K562 (cell line): ENCODE results near the gene ASF1B.

Experiments used
- CBX1 ChIP-seq: sonication (generic); IDR thresholded peaks from 2 replicates; pipeline ENCODE4 v1.6.1; 2016; ENCODE audit warnings: antibody characterized with exemption, low read depth, mild to moderate bottlenecking
- CBX3 ChIP-seq, 2 experiments: IDR thresholded peaks; 1 replicate in 1 of 2; 2 replicates in 1 of 2; pipeline ENCODE4 v1.6.1; 2012; ENCODE audit warnings: inconsistent platforms in 2 of 2, low read length in 2 of 2, borderline replicate concordance in 1 of 2, control low read depth in 1 of 2
- CEBPZ ChIP-seq: fragments of 150-350 bp; IDR thresholded peaks from 2 replicates; pipeline ENCODE4 v1.6.1; 2014; ENCODE audit warnings: low read depth, mild to moderate bottlenecking, low read length, borderline replicate concordance
- CHD1 ChIP-seq: fragments of 200-600 bp; sonication (generic); IDR thresholded peaks from one replicate; pipeline ENCODE4 v1.6.1; 2012; ENCODE audit warnings: mild to moderate bottlenecking, moderate library complexity, low read length, inconsistent platforms
- EZH2 ChIP-seq: IDR thresholded peaks from 2 replicates; pipeline ENCODE4 v1.6.1; 2012; ENCODE audit warnings: low read depth, mild to moderate bottlenecking, inconsistent platforms, low read length, borderline replicate concordance
- FOXA1 ChIP-seq: fragments of 450-650 bp; IDR thresholded peaks from 2 replicates; pipeline ENCODE4 v1.6.1; 2016; ENCODE audit warnings: mild to moderate bottlenecking, borderline replicate concordance
- HNRNPL ChIP-seq: fragments of 200-400 bp; formaldehyde crosslinking; IDR thresholded peaks from 2 replicates; pipeline ENCODE4 v1.6.1; 2017; ENCODE audit warnings: low read depth, mild to moderate bottlenecking, low read length
- KLF16 ChIP-seq: IDR thresholded peaks from 2 replicates; pipeline ENCODE4 v1.6.1; 2016; ENCODE audit warnings: antibody characterized with exemption
- TEAD2 ChIP-seq: fragments of 450-650 bp; IDR thresholded peaks from 2 replicates; pipeline ENCODE4 v1.6.1; 2016; ENCODE audit warnings: missing genetic modification characterization, control low read depth, missing compliant biosample characterization
- ZFX ChIP-seq: sonication (generic); formaldehyde crosslinking; IDR thresholded peaks from 2 replicates; pipeline ENCODE4 v1.8.0; 2022; ENCODE audit warnings: mild to moderate bottlenecking, missing genetic modification reagents, moderate library complexity
- TF ChIP-seq, protein P1 (sequence below), 3 experiments: IDR thresholded peaks in 2 of 3; conservative IDR thresholded peaks in 1 of 3; 2 replicates each; pipeline ENCODE4 v1.5.1; 2011 to 2012; ENCODE audit warnings: low read length in 3 of 3, mild to moderate bottlenecking in 3 of 3, control low read depth in 2 of 3, improper control_type of control experiment in 1 of 3, inconsistent platforms in 1 of 3, low read depth in 1 of 3, mixed read lengths in 1 of 3, moderate library complexity in 1 of 3; ENCODE audit not compliant: insufficient read depth in 2 of 3
- TF ChIP-seq, protein P2 (sequence below), 2 experiments: fragments of 450-650 bp in 1 of 2; IDR thresholded peaks; 2 replicates each; pipeline ENCODE4 v1.6.1; 2011 to 2017; ENCODE audit warnings: low read depth in 2 of 2, antibody characterized with exemption in 1 of 2, borderline replicate concordance in 1 of 2, low read length in 1 of 2, mild to moderate bottlenecking in 1 of 2, mixed read lengths in 1 of 2; ENCODE audit not compliant: control insufficient read depth in 1 of 2
- TF ChIP-seq, protein P3 (sequence below): sonication (generic); formaldehyde crosslinking; IDR thresholded peaks from 2 replicates; pipeline ENCODE4 v1.8.0; 2023; ENCODE audit warnings: mild to moderate bottlenecking, missing genetic modification reagents
- TF ChIP-seq, protein P4 (sequence below): fragments of 250-450 bp; sonication (Bioruptor Pico); IDR thresholded peaks from 2 replicates; pipeline ENCODE4 v1.5.0; 2020; ENCODE audit warnings: mild to moderate bottlenecking, borderline replicate concordance

GRCh38 chr19:14112809-14113385, 23.5 kb downstream of the ASF1B start:
- no peak for TF ChIP-seq EZH2
- TF ChIP-seq, protein P1, sequence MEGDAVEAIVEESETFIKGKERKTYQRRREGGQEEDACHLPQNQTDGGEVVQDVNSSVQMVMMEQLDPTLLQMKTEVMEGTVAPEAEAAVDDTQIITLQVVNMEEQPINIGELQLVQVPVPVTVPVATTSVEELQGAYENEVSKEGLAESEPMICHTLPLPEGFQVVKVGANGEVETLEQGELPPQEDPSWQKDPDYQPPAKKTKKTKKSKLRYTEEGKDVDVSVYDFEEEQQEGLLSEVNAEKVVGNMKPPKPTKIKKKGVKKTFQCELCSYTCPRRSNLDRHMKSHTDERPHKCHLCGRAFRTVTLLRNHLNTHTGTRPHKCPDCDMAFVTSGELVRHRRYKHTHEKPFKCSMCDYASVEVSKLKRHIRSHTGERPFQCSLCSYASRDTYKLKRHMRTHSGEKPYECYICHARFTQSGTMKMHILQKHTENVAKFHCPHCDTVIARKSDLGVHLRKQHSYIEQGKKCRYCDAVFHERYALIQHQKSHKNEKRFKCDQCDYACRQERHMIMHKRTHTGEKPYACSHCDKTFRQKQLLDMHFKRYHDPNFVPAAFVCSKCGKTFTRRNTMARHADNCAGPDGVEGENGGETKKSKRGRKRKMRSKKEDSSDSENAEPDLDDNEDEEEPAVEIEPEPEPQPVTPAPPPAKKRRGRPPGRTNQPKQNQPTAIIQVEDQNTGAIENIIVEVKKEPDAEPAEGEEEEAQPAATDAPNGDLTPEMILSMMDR (IDR thresholded peaks at IDR 0.05 in 2 of 3, conservative IDR thresholded peaks at IDR 0.05 in 1 of 3; ENCODE audit: insufficient read depth in 2 of 3, low read depth in 1 of 3, low read length in 3 of 3): no peak
- no peak for TF ChIP-seq FOXA1
- no peak for TF ChIP-seq KLF16
- TF ChIP-seq, protein P2, sequence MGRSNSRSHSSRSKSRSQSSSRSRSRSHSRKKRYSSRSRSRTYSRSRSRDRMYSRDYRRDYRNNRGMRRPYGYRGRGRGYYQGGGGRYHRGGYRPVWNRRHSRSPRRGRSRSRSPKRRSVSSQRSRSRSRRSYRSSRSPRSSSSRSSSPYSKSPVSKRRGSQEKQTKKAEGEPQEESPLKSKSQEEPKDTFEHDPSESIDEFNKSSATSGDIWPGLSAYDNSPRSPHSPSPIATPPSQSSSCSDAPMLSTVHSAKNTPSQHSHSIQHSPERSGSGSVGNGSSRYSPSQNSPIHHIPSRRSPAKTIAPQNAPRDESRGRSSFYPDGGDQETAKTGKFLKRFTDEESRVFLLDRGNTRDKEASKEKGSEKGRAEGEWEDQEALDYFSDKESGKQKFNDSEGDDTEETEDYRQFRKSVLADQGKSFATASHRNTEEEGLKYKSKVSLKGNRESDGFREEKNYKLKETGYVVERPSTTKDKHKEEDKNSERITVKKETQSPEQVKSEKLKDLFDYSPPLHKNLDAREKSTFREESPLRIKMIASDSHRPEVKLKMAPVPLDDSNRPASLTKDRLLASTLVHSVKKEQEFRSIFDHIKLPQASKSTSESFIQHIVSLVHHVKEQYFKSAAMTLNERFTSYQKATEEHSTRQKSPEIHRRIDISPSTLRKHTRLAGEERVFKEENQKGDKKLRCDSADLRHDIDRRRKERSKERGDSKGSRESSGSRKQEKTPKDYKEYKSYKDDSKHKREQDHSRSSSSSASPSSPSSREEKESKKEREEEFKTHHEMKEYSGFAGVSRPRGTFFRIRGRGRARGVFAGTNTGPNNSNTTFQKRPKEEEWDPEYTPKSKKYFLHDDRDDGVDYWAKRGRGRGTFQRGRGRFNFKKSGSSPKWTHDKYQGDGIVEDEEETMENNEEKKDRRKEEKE (IDR thresholded peaks at IDR 0.05; ENCODE audit: borderline replicate concordance in 1 of 2, control insufficient read depth in 1 of 2, low read depth in 2 of 2, low read length in 1 of 2): no peak
- TF ChIP-seq, protein P3, sequence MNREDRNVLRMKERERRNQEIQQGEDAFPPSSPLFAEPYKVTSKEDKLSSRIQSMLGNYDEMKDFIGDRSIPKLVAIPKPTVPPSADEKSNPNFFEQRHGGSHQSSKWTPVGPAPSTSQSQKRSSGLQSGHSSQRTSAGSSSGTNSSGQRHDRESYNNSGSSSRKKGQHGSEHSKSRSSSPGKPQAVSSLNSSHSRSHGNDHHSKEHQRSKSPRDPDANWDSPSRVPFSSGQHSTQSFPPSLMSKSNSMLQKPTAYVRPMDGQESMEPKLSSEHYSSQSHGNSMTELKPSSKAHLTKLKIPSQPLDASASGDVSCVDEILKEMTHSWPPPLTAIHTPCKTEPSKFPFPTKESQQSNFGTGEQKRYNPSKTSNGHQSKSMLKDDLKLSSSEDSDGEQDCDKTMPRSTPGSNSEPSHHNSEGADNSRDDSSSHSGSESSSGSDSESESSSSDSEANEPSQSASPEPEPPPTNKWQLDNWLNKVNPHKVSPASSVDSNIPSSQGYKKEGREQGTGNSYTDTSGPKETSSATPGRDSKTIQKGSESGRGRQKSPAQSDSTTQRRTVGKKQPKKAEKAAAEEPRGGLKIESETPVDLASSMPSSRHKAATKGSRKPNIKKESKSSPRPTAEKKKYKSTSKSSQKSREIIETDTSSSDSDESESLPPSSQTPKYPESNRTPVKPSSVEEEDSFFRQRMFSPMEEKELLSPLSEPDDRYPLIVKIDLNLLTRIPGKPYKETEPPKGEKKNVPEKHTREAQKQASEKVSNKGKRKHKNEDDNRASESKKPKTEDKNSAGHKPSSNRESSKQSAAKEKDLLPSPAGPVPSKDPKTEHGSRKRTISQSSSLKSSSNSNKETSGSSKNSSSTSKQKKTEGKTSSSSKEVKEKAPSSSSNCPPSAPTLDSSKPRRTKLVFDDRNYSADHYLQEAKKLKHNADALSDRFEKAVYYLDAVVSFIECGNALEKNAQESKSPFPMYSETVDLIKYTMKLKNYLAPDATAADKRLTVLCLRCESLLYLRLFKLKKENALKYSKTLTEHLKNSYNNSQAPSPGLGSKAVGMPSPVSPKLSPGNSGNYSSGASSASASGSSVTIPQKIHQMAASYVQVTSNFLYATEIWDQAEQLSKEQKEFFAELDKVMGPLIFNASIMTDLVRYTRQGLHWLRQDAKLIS (CRISPR knock-in tag): no peak
- no peak for TF ChIP-seq CEBPZ
- TF ChIP-seq, protein P4, sequence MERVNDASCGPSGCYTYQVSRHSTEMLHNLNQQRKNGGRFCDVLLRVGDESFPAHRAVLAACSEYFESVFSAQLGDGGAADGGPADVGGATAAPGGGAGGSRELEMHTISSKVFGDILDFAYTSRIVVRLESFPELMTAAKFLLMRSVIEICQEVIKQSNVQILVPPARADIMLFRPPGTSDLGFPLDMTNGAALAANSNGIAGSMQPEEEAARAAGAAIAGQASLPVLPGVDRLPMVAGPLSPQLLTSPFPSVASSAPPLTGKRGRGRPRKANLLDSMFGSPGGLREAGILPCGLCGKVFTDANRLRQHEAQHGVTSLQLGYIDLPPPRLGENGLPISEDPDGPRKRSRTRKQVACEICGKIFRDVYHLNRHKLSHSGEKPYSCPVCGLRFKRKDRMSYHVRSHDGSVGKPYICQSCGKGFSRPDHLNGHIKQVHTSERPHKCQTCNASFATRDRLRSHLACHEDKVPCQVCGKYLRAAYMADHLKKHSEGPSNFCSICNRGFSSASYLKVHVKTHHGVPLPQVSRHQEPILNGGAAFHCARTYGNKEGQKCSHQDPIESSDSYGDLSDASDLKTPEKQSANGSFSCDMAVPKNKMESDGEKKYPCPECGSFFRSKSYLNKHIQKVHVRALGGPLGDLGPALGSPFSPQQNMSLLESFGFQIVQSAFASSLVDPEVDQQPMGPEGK (CRISPR knock-in tag): no peak
- no peak for TF ChIP-seq CBX1
- no peak for TF ChIP-seq ZFX (CRISPR knock-in tag)
- no peak for TF ChIP-seq HNRNPL
- TF ChIP-seq TEAD2 (tag): no peak
- TF ChIP-seq CHD1: no peak
- no peak for TF ChIP-seq CBX3 (IDR thresholded peaks at IDR 0.05; ENCODE audit: borderline replicate concordance in 1 of 2, low read length in 2 of 2)
